ENCODE measurements around the gene GNB1L.

GRCh38 chr22:19850763-19851109, 3.9 kb downstream of the GNB1L start:
- TF ChIP-seq CTCF (conservative IDR thresholded peaks at IDR 0.05; ENCODE audit: low read depth, low read length) (no peak), EZH2 (IDR thresholded peaks at IDR 0.05; ENCODE audit: low read length, unreplicated experiment) (no peak), EZH2phosphoT487 (IDR thresholded peaks at IDR 0.05; ENCODE audit: borderline replicate concordance, low read length) (no peak)
